PC-9 (cell line): ENCODE results near the gene SERHL2.

Experiments used
- CTCF ChIP-seq: fragments of 200-600 bp; sonication (generic); conservative IDR thresholded peaks from 2 replicates; pipeline ENCODE4 v1.6.1; 2017; ENCODE audit warnings: mixed run types, antibody characterized with exemption, mild to moderate bottlenecking, moderate library complexity
- EZH2 ChIP-seq: fragments of 200-600 bp; sonication (generic); IDR thresholded peaks from 2 replicates; pipeline ENCODE4 v1.8.0; 2017; ENCODE audit warnings: antibody characterized with exemption, low read depth

DNA sequence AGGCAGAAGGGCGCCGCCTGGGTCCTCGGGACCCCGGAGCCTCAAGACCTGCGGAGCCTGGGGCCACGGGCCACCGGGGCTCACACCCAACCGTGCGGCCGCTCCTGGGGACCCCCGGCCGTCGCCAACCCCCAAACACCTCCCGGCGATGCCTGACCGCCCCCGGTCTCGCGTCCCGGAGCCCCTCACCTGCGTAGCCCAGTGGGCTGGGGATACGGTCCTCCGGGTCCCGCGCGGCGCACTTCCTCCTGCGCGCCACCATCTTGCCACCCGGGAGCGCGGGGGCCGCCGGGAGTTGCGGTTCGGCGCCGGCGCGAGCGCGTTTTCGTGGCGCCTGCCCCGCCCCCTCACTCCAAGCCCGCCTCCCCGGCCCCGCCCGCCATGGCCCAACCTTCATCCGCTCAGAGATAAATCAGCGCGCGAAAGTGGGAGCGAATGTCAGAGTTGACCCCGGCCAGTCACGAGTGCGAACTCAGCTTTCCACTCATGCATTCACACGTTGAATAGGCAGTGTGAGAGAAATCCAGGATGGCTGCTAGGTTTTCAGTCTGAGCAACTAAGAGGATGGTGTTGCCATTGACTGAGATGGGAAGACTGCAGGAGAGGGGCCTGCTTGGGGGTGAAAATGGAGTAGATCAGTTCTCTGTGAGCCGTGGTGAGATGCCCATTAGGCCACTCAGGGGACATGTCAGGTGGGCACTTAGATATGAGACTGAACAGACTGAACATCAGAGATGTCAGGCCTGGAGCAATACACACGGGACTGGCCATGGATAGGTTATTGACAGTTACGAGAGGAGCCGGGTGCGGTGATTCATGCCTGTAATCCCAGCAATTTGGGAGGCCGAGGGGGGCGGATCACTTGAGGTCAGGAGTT lies 34.0 kb upstream of the SERHL2 start, which contains the start of gene RRP7A:
- TF ChIP-seq CTCF (no peak), EZH2 (no peak)
